Daoy (cell line): ENCODE data around the gene KIAA2012. TPM values are rescaled to one million over a fixed set of nuclear protein-coding genes. Genes with fewer than 3 reads are reported as not detected.

ENCODE experiments used
- DNase-seq: peaks from one replicate; pipeline ENCODE4 v3.0.0-alpha.2; 2015; ENCODE audit warnings: low read depth
- total RNA-seq: library from RNA; depleted of rRNA; stranded (reverse); fragments of >200 nt; shearing (Covaris generic); gene quantifications from 2 replicates; pipeline ENCODE4 v1.2.3, GENCODE V29; 2014

Gene KIAA2012
- total RNA-seq, 1 experiment from 2014 or later, result not detected

DNA sequence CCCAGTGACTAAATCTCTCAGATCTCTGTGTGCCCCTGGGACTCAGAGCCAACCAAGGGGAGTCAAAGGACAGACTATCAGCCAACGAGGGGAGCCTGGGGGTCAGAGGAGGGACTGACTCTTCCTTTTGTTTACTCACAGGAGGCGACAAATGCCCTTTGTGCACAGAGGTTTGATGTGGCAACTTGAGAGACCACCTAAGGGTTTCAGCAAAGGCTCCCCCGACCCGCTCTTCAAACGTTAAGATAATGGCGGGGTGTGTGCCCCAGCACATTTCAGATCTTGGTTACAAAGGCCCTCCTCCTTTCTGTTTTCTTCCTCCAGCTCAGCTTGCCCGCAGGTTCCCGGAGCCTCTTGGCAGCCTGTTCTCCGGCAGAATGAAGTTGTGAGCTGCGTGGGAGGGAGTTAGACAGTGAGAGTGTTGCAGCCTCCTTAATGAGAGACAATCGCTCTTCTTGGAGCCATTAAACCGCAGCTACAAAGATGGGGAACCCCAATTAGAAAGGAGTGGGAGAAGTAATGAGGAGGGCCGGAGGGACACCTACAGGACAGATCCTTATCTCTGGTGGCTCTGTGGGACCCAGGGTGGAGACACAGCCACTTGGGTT, 76.2 kb downstream of the KIAA2012 start:
- peak; percentile 20 for DNase-seq

DNA sequence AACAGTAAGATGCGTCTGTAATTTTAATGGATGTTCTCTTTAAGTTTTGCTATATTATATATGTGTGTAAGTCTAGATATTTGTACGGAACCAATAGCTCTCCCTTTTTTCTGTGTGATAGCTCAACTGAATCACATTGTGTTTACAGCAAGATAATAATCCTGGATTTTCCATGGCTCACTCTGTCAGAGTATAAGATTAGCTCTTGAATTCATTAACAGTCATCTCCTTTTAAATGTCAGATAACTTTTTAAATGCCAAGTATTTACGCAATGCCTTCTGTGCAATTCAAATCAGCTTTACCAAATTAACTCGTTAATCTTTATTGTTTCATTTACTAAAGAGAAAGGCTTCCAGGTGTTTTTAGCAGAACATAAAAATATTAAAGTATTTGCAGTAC, 76.9 kb downstream of the KIAA2012 start:
- DNase-seq, result no peak

DNA sequence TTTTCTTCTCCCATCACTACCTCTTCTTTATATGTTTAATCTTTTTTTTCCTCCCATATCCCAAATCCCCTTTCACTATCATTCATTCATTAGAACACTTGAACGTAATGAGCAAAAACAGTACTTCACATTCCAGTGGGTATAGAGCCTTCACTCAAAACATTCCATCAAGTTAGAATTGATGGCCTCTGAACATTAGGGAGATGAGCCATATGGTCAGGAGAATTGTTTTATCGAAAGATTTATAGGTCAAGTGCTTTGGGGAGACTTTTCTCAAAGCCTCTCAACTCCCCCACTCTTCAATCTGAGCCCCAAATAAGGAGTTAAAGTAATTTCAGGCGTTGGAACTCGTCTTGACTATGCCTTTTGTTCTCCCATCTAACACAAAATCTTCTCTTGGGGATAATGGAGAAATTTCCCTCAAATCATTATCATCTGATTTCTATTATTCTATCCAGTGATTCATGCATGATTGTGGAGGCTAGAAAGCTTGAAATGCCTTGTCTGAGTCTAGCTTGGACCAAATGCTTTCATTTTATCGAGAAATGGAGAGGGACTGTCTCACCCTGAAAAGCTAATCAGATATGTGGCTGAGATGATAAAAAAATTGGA, 79.2 kb downstream of the KIAA2012 start:
- no peak for DNase-seq

DNA sequence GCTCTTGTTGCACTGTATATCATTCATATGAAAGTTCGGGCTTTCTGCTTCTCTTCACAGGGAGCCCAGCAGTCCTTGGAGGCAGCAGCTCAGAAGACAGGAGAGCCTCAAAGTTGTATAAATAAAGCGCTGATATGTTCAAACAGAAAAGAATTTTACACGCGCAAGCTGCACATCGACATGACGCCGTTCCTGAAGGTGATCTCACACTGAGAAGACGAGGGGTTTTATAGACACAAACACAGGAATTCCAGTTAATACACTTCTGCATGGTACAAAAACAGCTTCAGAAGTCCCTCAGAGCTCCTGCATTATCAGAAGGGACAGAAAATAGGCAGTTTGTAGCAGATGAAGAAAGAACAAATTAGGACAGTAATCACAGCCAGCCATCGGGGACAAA, 81.6 kb downstream of the KIAA2012 start:
- DNase-seq, result no peak

DNA sequence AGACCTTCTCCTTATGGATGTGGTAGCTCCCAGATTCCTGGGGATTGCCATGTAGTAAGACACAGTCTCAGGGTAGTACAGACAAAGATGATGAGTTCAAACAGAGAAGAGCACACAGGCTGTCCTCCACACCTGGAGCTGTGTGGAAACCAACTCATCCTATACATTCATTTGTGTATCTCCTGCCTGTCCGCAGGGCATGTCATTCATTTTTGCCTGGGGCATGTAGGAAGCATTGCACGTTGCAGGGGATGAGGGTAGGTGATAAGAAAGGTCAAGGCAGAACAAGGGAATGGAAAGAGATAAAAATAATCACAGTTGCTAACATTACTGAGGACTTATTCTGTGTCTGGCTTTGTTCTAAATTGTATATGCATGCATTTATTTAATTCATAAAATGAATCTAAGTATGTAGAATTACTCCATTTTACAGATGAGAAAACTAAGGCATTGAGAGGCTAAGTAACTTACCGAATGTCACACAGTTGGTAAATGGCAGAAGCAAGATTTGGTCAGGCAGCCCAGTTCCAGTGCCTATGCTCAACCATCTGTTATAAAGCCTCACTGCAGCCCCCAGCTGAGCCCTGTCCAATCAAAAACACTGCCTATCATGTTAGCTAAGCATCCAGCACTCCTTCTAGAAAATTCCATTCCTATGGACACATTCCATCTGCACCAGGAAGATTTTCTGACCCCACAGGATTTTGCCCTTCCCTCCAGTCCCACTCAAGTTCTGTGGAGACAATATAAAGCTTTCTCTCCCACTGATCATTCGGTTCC, 84.3 kb downstream of the KIAA2012 start:
- DNase-seq, result no peak

DNA sequence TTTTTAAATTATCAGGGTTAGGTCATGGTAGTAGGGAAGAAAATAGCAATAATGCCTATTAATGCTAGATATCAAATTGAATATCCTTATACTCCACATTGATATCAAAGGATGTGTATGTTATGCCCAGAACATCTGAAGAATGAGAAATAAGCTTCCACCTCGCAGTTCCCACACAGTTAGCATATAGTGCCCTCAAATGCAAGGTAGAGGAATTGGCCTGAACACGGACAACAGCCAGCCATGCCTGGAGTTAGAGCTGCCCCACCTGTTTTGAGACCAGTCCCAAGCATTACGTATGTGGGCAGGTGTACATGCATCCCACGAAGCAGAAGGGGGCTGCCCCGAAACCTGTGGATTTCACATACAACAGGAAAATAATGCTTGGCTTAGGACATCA, 85.7 kb downstream of the KIAA2012 start:
- DNase-seq, result no peak

DNA sequence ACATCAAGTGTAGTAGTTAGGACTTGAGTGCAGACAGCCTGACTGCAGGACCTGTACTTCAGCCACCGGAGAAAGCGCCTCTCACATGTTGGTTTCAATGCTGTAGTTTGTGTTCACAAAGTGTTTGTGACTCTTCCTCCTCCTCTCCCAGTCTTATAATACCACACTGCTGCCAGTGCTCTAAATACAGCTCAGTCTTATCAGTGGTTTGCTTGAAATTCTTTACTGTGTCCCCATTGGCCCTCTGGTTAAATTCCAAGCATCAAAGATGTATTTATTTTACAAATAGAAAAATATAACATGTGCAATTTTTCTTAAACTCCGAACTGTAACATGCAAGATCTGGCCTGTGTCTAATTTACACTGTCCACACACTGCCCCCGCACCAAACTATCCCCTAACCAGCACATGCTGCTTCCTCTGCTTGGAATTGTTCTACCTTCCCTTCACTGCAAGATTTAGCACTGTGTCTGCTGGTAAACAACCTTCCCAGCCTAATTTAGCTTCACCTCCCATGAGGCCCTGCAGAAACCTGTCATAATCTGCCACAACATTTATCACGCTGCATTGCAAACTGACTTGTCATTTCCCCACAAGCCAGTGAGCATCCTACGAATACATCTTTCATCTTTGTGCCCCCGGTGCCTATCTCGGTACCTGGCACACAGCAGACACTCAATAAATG, 88.2 kb downstream of the KIAA2012 start:
- DNase-seq, result peak; percentile 22

DNA sequence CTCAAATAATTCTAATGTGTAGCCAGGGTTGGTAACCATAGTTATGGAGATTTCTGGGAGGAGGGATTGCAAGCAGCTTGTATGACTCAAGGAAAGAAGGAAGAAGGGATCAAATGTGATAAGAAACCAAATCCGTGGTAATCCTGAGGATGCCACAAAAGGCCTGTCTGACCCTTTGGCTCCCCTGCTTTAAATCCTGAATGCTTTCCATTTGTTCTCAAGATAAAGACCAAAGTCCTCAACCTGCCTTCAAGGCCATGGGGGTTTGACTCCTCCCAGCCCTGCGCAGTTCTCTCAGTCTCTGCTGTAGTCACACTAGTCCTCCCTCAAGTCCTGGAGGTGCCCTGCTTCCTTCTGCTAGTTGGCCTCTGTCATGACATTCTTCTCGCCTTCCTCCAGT, 91.4 kb downstream of the KIAA2012 start:
- no peak for DNase-seq

DNA sequence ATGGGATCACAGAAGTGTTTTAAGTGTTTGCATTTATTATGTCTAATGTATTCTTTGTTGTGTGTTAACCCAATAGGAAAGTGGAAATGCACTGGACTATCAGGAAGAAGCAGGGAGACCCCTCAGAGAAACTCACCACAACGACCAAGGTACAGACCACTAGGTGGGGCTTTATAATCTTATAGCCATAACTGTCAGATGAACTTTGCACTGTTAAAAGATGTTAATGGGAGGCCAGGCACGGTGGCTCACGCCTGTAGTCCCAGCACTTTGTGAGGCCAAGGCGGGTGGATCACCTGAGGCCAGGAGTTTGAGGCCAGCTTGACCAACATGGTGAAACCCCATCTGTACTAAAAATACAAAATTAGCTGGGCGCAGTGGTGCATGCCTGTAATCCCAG, 92.2 kb downstream of the KIAA2012 start:
- DNase-seq, result no peak

DNA sequence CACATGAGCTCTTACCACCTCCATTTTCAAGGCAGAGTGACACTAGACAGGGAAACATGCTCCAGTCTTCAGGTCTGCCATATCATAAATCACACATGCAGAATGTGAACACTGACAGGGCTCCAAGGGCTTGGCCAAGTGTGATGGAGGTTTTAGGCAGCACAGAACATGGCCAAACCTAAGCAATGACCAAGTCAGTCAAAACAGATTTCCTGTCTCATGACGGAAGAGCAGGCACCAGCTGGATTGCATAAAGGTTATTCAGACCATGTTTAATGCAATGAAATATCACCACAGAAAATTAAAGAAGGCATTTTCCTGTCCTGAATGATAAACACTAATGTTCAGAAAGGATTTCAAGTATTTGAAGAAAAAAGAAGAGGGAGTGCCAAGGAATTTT, 92.9 kb downstream of the KIAA2012 start:
- no peak for DNase-seq

DNA sequence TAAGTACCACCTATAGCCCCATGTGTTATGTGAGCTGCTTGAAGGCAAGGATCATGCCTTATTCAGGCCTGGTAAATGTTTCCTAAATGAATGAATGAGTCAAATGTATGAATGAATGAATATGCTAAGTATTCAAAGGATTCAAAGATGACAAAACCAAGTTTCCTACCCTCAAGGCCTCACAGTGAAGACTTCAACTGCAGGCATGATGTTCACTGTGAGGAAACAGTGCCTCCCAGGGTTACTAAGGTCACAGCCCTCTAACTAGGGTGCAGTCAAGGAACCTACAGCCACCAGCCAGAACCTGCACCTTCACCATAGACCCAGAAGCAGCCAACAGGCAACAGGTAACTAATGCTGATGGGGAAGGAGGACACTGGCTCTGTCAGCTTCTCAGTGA, 96.1 kb downstream of the KIAA2012 start:
- DNase-seq, result no peak

DNA sequence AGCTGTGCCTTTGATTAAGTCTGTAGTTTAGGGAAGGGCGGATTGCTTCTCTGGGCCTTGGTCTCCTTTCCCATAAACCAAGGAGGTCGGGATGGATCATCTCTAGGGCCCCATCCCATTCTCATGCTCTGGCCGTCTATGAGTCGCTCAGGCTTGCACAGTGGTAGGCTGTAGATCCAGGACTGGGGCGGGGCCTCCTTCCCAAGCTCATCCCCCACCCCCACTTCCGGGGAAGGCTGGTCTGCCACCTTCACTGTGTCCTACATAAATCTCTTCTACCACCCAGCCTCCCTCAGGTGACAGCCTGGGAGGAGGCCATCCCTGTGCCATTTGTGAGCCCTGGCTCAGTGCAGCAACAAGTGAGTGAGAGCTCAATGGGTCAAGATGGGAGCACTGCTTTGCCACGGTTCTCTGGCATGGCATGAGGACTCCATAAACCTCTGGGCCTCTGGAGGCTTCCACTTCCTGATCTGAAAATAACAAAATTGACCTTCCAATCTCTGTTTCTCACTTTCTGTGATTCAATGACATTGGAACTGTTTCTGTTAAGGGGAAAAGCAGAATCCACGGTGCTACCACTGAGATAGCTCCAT, 96.9 kb downstream of the KIAA2012 start:
- peak; percentile 29 for DNase-seq

DNA sequence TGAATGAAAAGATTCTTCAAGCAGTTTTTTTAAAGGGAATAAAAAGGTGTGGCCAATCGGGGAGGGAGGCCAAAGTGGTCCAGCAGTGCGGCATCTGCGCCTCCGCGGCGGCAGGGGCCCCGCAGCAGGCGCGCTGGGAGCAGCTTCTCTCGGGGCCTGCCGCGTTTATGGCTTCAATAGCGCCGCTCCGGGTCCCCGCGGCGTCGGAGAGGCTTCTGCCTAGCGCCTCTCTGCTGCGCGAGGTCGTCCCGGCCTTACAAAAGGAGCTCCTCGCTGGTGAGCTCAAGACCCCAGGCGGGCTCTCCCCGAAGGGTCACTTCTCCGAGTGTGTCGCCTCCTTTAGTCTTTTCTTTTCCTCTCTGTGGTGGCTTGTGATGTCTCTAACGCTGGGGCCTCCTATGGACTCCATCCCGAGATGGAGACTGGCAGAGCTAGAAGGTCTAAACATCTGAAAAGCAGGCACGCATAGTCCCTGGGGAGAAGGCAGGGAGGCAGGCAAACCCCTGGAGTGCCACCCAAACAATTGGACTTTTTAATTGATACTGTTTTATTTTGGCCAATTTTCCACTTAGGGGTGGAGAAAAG, 98.3 kb downstream of the KIAA2012 start:
- no peak for DNase-seq

DNA sequence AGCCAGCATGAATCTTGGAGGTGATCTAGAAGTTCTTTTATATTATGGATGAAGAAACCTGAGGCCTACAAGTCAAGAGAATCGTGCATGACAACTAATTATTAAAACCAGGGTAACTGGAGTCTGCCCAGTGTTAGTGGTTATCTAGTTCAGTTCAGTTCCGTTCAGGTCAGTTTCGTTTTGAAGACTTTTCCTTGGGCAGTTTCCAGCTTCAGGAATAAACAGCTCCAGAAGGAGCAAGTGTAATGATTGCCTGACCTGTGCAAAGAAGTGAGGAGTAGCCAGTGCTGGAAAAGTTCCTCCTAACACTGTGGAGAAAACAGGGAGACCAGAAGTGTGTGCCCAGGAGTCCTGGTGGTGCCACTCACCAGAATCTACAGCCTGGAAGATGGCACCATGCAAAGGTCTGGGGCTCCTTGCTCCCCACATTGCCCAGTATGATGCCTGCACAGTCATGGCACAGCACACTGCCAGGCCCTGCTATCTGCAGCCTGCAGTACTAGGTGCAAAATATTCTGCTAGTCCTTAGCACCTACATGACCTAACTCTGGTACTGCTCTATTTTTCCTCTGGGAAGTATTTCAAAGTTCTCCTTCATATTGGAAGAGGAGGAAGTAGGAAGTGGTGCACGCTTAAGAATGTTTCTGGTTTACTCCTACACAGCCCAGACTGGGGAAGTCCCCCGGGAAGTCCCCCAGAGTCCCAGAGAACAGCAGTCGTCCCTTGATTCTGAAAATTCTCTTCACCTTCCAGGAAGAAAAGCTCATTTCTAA, 99.6 kb downstream of the KIAA2012 start:
- peak; percentile 36 for DNase-seq

DNA sequence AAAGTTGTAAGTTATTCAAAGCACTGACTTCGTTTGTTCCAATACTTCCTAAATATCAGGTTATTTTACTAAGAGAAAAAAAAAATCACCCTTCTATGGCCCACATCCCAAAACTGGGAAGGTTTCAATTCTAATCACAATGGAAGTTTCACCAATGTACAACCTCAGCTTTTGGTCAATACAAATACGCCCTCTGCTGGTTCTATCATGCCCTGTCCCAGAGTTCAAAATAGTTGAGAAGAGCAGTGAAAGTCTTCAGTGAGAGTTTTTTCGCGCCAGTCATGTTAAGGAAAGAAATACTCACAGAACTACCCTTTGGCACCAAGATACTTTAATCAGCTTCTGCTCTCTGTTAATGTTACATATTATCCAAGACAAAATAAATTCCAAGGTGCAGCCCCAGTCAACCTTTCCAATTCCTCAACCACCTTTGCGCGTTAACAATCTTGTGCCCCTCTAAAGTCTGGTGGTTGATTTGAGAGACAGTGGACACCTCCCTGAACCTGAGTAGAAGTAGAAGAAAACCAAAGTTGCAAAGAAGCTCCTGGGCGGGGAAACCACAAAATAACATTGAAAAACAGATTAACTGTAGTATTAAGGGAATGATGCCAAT, 105.4 kb downstream of the KIAA2012 start:
- peak; percentile 47 for DNase-seq

DNA sequence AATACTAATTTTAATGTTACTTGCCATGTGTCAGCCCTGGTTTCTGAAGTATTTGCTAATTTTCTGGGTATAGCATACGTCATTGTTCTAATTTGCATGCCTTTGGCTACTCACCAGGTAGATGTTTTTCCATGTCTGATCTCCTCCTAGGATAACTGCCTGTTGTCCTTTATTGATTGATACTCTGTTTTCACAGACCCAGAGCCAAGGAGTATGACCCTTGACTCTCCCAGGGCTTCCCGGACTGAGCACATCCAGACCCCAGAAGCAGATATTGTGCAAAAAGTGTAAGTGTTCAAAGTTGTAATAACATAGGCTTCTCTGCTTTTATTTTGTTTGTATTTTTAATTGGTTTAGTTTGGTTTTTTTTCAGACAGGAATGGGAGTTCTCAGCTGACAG, 111.5 kb downstream of the KIAA2012 start:
- DNase-seq, result no peak

DNA sequence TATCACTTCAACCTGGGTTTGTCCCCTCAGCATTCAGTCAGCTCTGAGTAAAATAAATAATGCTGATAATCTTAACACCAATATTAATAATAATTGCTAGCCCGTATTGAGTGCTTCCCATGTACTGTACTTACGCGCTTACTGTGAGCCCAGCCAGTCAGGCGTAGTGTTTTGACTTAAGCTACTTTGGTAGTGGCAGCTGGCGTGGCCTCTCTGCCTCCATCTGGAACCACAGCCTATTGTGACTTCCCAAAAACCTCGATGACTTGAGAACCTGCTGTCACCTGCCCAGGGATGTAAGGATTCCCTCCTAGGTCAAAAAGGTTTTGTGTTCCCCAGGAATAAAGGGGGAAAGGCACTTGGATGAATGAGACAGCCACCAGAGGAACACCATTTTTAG, 112.1 kb downstream of the KIAA2012 start:
- DNase-seq, result no peak

DNA sequence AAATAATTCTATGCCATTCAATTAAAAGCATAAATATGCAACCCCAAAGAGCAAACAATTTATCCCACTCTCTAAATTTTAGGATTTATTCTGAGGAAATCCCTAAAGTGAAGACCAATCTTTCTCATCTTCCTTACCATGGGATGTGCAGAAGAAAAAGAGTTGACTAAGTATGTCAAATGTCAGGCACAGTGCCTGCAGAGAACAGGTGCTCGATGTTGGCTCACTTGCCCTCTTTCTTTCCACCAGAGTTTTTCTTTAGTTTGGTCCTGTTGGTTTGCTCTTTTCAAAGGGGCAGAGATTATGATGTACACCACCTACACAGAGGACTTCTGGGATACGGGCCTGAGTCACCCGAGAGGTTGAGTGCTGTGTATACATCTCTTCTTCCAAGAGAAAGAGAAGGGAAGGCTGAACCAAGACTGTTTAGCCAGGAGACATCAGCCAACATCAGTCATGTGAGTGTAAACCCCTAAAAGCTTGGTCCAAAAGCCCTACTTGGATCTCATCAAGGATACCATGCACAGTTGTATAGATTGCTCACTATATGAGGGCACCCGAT, 113.7 kb downstream of the KIAA2012 start:
- no peak for DNase-seq

DNA sequence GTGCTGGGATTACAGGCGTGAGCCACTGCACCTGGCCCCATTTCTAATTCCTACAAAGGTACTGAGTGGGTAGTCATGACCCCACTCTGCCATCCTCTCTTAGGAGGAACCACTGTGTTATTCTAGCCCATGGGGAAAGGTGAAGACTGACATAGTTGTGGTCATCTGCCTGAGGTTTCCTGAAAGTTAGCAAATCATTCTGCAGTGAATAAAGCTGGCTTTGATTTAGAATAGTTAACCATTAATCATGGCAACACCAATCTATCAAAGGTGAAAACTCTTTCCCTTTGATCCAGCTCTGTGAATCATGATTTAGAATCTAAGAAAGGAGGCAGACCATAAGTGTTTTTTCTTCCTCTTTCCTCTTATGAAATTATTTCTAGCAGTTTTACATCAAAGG, 114.5 kb downstream of the KIAA2012 start:
- DNase-seq, result no peak

DNA sequence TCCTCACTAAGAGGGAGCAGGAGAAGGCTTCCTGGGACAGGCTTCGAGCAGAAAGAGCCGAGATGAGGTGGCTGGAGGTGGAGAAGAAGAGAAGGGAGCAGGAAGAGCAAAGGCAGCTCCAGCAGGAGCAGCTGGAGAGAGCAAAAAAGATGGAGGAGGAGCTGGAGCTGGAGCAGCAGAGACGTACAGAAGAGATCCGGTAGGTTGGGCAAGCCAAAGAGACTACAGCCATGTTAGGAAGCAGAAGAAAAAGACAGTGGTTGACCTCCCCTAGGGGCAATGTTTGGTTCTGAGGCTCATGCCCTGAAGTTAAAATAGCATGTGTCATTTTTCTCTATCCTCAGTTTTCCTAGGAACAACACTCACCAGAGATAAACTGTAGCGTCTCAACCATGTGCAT, 120.2 kb downstream of the KIAA2012 start:
- DNase-seq, result no peak
